HL-60 (cell line): ENCODE results near the gene MTHFD2L.

Experiments used
- TF ChIP-seq, protein P1 (sequence below): IDR thresholded peaks from 2 replicates; pipeline ENCODE4 v1.6.1; 2012; ENCODE audit warnings: low read depth; ENCODE audit not compliant: insufficient replicate concordance
- TF ChIP-seq, protein P2 (sequence below): IDR thresholded peaks from one replicate; pipeline ENCODE4 v1.5.1; 2011; ENCODE audit warnings: low read length, control low read depth, inconsistent platforms; ENCODE audit not compliant: insufficient read depth

DNA sequence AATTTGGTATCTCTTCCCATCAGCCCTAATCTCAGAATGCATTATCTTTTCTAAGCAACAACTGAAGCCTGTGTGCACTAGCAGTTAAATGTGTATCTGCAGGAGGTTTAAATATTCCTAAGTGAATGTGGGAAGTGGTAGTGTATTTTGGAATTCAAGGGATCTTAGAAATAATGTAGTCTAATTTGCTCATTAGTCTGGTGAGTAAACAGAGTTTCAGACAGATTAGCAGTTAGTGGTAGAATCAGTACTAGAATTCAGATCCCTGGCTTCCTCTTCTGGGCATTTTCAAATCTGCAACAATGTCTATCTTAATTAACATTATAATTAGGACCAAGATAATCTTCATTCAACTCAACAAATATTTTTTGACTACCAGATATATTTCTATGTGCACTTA is 47.2 kb upstream of the MTHFD2L start:
- TF ChIP-seq, protein P1, sequence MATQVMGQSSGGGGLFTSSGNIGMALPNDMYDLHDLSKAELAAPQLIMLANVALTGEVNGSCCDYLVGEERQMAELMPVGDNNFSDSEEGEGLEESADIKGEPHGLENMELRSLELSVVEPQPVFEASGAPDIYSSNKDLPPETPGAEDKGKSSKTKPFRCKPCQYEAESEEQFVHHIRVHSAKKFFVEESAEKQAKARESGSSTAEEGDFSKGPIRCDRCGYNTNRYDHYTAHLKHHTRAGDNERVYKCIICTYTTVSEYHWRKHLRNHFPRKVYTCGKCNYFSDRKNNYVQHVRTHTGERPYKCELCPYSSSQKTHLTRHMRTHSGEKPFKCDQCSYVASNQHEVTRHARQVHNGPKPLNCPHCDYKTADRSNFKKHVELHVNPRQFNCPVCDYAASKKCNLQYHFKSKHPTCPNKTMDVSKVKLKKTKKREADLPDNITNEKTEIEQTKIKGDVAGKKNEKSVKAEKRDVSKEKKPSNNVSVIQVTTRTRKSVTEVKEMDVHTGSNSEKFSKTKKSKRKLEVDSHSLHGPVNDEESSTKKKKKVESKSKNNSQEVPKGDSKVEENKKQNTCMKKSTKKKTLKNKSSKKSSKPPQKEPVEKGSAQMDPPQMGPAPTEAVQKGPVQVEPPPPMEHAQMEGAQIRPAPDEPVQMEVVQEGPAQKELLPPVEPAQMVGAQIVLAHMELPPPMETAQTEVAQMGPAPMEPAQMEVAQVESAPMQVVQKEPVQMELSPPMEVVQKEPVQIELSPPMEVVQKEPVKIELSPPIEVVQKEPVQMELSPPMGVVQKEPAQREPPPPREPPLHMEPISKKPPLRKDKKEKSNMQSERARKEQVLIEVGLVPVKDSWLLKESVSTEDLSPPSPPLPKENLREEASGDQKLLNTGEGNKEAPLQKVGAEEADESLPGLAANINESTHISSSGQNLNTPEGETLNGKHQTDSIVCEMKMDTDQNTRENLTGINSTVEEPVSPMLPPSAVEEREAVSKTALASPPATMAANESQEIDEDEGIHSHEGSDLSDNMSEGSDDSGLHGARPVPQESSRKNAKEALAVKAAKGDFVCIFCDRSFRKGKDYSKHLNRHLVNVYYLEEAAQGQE, result no peak
- TF ChIP-seq, protein P2, sequence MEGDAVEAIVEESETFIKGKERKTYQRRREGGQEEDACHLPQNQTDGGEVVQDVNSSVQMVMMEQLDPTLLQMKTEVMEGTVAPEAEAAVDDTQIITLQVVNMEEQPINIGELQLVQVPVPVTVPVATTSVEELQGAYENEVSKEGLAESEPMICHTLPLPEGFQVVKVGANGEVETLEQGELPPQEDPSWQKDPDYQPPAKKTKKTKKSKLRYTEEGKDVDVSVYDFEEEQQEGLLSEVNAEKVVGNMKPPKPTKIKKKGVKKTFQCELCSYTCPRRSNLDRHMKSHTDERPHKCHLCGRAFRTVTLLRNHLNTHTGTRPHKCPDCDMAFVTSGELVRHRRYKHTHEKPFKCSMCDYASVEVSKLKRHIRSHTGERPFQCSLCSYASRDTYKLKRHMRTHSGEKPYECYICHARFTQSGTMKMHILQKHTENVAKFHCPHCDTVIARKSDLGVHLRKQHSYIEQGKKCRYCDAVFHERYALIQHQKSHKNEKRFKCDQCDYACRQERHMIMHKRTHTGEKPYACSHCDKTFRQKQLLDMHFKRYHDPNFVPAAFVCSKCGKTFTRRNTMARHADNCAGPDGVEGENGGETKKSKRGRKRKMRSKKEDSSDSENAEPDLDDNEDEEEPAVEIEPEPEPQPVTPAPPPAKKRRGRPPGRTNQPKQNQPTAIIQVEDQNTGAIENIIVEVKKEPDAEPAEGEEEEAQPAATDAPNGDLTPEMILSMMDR, result no peak
